AG04450 (cell line): Measurements from ENCODE around the gene SLC51A. TPM values are rescaled to one million over a fixed set of nuclear protein-coding genes. Genes with fewer than 3 reads are reported as not detected.

Experiments used
- CTCF ChIA-PET: fragments of 300-600, 350-600 bp; formaldehyde crosslinking; extraction: SDS; loops from one replicate; lab custom pipeline; 2022; ENCODE audit warnings: antibody characterized with exemption, inconsistent platforms; lab: Charles Lee
- POLR2A ChIA-PET: fragments of 350-600 bp; formaldehyde crosslinking; extraction: SDS; loops from one replicate; lab custom pipeline; 2021; ENCODE audit warnings: antibody characterized with exemption, inconsistent platforms; lab: Yijun Ruan, JAX
- DNase-seq: peaks from one replicate; pipeline ENCODE4 v3.0.0-alpha.2; 2011; ENCODE audit warnings: low read depth, low spot score
- H3K27ac ChIP-seq: one replicate; pipeline ENCODE4 v1.5.1; 2012; ENCODE audit warnings: low read depth, low read length, control low read depth
- H3K27me3 ChIP-seq: one replicate; pipeline ENCODE4 v1.6.0; 2012; ENCODE audit warnings: low read length; ENCODE audit not compliant: control insufficient read depth, insufficient read depth
- H3K4me3 ChIP-seq: 2 replicates; pipeline ENCODE4 v1.5.1; 2011; ENCODE audit warnings: mild to moderate bottlenecking, low read depth, low read length, control low read depth
- H3K9me3 ChIP-seq: 2 replicates; pipeline ENCODE4 v1.5.1; 2012; ENCODE audit warnings: low read length; ENCODE audit not compliant: control insufficient read depth, insufficient read depth
- CTCF ChIP-seq: IDR thresholded peaks from 2 replicates; pipeline ENCODE4 v1.5.1; 2011; ENCODE audit warnings: low read depth, low read length, control low read depth, inconsistent platforms
- polyA plus RNA-seq: library from polyadenylated mRNA; depleted of rRNA; stranded (reverse); fragments of >200 nt; gene quantifications from 2 replicates; pipeline ENCODE4 v1.2.3, GENCODE V29; 2011

Gene SLC51A
- polyA plus RNA-seq, 1 experiment = not detected

GRCh38 chr3:196219194-196219969 is 3.0 kb downstream of the SLC51A start:
- no peak for TF ChIP-seq CTCF
- no peaks in the 10 kb centered on the region; the same call in 1 of the 2 replicates for H3K9me3 ChIP-seq
- CTCF ChIA-PET = interaction anchor here (1.0 to 1.6 kb wide), 3 partner anchors 22 to 146 kb away, joined by 3 to 6 read pairs (median 4); no protein-coding TSS in a partner anchor
- H3K4me3 ChIP-seq = peak overlapping the region; percentile 44
- peak; percentile 63 for DNase-seq
- peak overlapping the region; percentile 47 for H3K27ac ChIP-seq
- POLR2A ChIA-PET = interaction anchor here (0.6 kb wide), 1 partner anchor 62 kb away, joined by 3 read pairs; no protein-coding TSS in a partner anchor
- H3K27me3 ChIP-seq = peaks cover 17% of the 10 kb centered on the region

- no peak for TF ChIP-seq CTCF
- no peak for DNase-seq
- Histone ChIP-seq H3K27ac (peak overlapping the region; percentile 47), H3K27me3 (peaks cover 17% of the 10 kb centered on the region), H3K9me3 (no peaks in the 10 kb centered on the region; the same call in 1 of the 2 replicates), H3K4me3 (no peak overlapping the region)
- ChIA-PET CTCF (interaction anchor here (1.0 kb wide), 1 partner anchor 23 kb away, joined by 4 read pairs; no protein-coding TSS in a partner anchor), POLR2A (no interaction called here)
These were observed 3.6 kb downstream of the SLC51A start for GRCh38 chr3:196219970-196220311.

GRCh38 chr3:196220587-196220986 is 4.3 kb downstream of the SLC51A start:
- no peak for DNase-seq
- CTCF ChIA-PET = interaction anchor here (1.0 kb wide), 1 partner anchor 23 kb away, joined by 4 read pairs; no protein-coding TSS in a partner anchor
- H3K27me3 ChIP-seq = peaks cover 17% of the 10 kb centered on the region
- no peaks in the 10 kb centered on the region; the same call in 1 of the 2 replicates for H3K9me3 ChIP-seq
- POLR2A ChIA-PET = no interaction called here
- H3K4me3 ChIP-seq = no peak overlapping the region
- no peak overlapping the region for H3K27ac ChIP-seq
- no peak for TF ChIP-seq CTCF

- no peak for DNase-seq
- H3K27ac ChIP-seq = no peak overlapping the region
- POLR2A ChIA-PET = no interaction called here
- H3K9me3 ChIP-seq = no peaks in the 10 kb centered on the region; the same call in 1 of the 2 replicates
- no peak for TF ChIP-seq CTCF
- peaks cover 19% of the 10 kb centered on the region for H3K27me3 ChIP-seq
- no peak overlapping the region for H3K4me3 ChIP-seq
- CTCF ChIA-PET = interaction anchor here (0.6 to 0.7 kb wide), 2 partner anchors 33 to 148 kb away, joined by 3 to 5 read pairs; no protein-coding TSS in a partner anchor
These were observed 4.7 kb downstream of the SLC51A start for GRCh38 chr3:196220991-196221390.
